Trophoblast cell (in vitro differentiated cells and primary cell): ENCODE results near the gene NCR3LG1. TPM values are rescaled to one million over a fixed set of nuclear protein-coding genes. Genes with fewer than 3 reads are reported as not detected.

Experiments
- DNase-seq, 2 donors: peaks; one replicate each; pipeline ENCODE4 v3.0.0-alpha.2; 2016
- H2AFZ ChIP-seq: 2 replicates; pipeline ENCODE4 v1.6.1; 2013; ENCODE audit warnings: low read length, moderate library complexity, mild to moderate bottlenecking; ENCODE audit not compliant: insufficient read depth, poor library complexity
- H2AK5ac ChIP-seq: 2 replicates; pipeline ENCODE4 v1.6.1; 2013; ENCODE audit warnings: mild to moderate bottlenecking, low read length
- H2BK120ac ChIP-seq: 2 replicates; pipeline ENCODE4 v1.6.1; 2013; ENCODE audit warnings: low read length, mild to moderate bottlenecking, moderate library complexity; ENCODE audit not compliant: insufficient read depth, poor library complexity
- H2BK12ac ChIP-seq: 2 replicates; pipeline ENCODE4 v1.6.1; 2013; ENCODE audit warnings: mild to moderate bottlenecking, low read length, moderate library complexity
- H2BK5ac ChIP-seq: 2 replicates; pipeline ENCODE4 v1.6.1; 2013; ENCODE audit warnings: low read length, low read depth, moderate library complexity, mild to moderate bottlenecking; ENCODE audit not compliant: poor library complexity
- H3K14ac ChIP-seq: 2 replicates; pipeline ENCODE4 v1.6.1; 2013; ENCODE audit warnings: mild to moderate bottlenecking, low read length
- H3K18ac ChIP-seq: 2 replicates; pipeline ENCODE4 v1.6.1; 2013; ENCODE audit warnings: mild to moderate bottlenecking, low read length
- H3K23ac ChIP-seq: 2 replicates; pipeline ENCODE4 v1.6.1; 2013; ENCODE audit warnings: low read length
- H3K27ac ChIP-seq: 2 replicates; pipeline ENCODE4 v1.5.1; 2013; ENCODE audit warnings: low read depth, mild to moderate bottlenecking, inconsistent platforms, low read length, moderate library complexity
- H3K27me3 ChIP-seq: 2 replicates; pipeline ENCODE4 v1.6.1; 2013; ENCODE audit warnings: inconsistent platforms, mild to moderate bottlenecking, low read length, moderate library complexity; ENCODE audit not compliant: insufficient read depth
- H3K36me3 ChIP-seq, 2 experiments: 1 replicate in 1 of 2; 2 replicates in 1 of 2; pipeline ENCODE4 v1.6.1; 2013; ENCODE audit warnings: low read length in 2 of 2, mild to moderate bottlenecking in 2 of 2, moderate library complexity in 1 of 2; ENCODE audit not compliant: insufficient read depth in 2 of 2, control insufficient read depth in 1 of 2
- H3K4ac ChIP-seq: 2 replicates; pipeline ENCODE4 v1.6.1; 2013; ENCODE audit warnings: low read depth, mild to moderate bottlenecking, low read length, moderate library complexity
- H3K4me1 ChIP-seq, 2 experiments: 1 replicate in 1 of 2; 2 replicates in 1 of 2; pipeline ENCODE4 v1.6.1; 2013; ENCODE audit warnings: low read length in 2 of 2, mild to moderate bottlenecking in 2 of 2, moderate library complexity in 1 of 2; ENCODE audit not compliant: insufficient read depth in 2 of 2, control insufficient read depth in 1 of 2
- H3K4me2 ChIP-seq: 2 replicates; pipeline ENCODE4 v1.6.1; 2013; ENCODE audit warnings: inconsistent platforms, mild to moderate bottlenecking, low read length, moderate library complexity
- H3K4me3 ChIP-seq: 2 replicates; pipeline ENCODE4 v1.5.1; 2013; ENCODE audit warnings: mild to moderate bottlenecking, low read depth, low read length, inconsistent platforms
- H3K79me1 ChIP-seq: one replicate; pipeline ENCODE4 v1.6.1; 2013; ENCODE audit warnings: low read length
- H3K79me2 ChIP-seq: 2 replicates; pipeline ENCODE4 v1.6.1; 2013; ENCODE audit warnings: low read length, mild to moderate bottlenecking; ENCODE audit not compliant: control insufficient read depth, insufficient read depth, poor library complexity
- H3K9ac ChIP-seq: 2 replicates; pipeline ENCODE4 v1.6.1; 2013; ENCODE audit warnings: mild to moderate bottlenecking, low read length
- H3K9me3 ChIP-seq: 2 replicates; pipeline ENCODE4 v1.6.1; 2013; ENCODE audit warnings: low read depth, mild to moderate bottlenecking, control low read depth, inconsistent platforms, low read length; ENCODE audit not compliant: insufficient read depth
- H4K12ac ChIP-seq: 2 replicates; pipeline ENCODE4 v1.6.1; 2013; ENCODE audit warnings: low read depth, mild to moderate bottlenecking, low read length, moderate library complexity
- H4K8ac ChIP-seq: 2 replicates; pipeline ENCODE4 v1.6.1; 2013; ENCODE audit warnings: low read depth, mild to moderate bottlenecking, low read length, moderate library complexity
- H4K91ac ChIP-seq: one replicate; pipeline ENCODE4 v1.6.1; 2013; ENCODE audit warnings: low read depth, mild to moderate bottlenecking, low read length, moderate library complexity
- WGBS: extraction: QIAGEN DNeasy Blood & Tissue Kit; methylation state at CpG from one replicate; pipeline ENCODE4 v1.1.7; 2013; ENCODE audit warnings: missing lambda C conversion rate; ENCODE audit not compliant: insufficient read length, insufficient coverage; ENCODE audit errors: extremely low coverage; 5-methylcytosine and 5-hydroxymethylcytosine counted together
- polyA plus RNA-seq: library from polyadenylated mRNA; stranded (reverse); fragments of 200-250 nt; gene quantifications from 2 replicates; pipeline ENCODE4 v1.2.3, GENCODE V29; 2013

Gene NCR3LG1
- polyA plus RNA-seq, result 0.47 and 0.55 TPM in 2 replicates

GRCh38 chr11:17351510-17352176 lies at the start of gene NCR3LG1:
Gene NCR3LG1 (plus strand): TSS chr11:17351800. CDS start chr11:17351970, 170 bp downstream.
- Histone ChIP-seq H4K8ac (no peak within 1 kb of the TSS), H3K4me2 (peak within 1 kb of the TSS; percentile 74), H3K4me1 (peaks cover 5 to 9% of the 10 kb centered on the region in 2 experiments), H3K9me3 (no peaks in the 10 kb centered on the region), H3K4ac (no peak within 1 kb of the TSS), H4K12ac (no peak within 1 kb of the TSS), H2BK5ac (no peak within 1 kb of the TSS), H3K18ac (no peak within 1 kb of the TSS), H3K27ac (no peak within 1 kb of the TSS), H3K9ac (no peak within 1 kb of the TSS), H2AFZ (peak within 1 kb of the TSS; percentile 89), H3K79me1 (peaks cover 5% of the 10 kb centered on the region), H3K36me3 (no peaks in the 10 kb centered on the region), H4K91ac (no peak within 1 kb of the TSS), H2BK12ac (no peak within 1 kb of the TSS), H2BK120ac (no peak within 1 kb of the TSS), H2AK5ac (no peak within 1 kb of the TSS), H3K23ac (no peak within 1 kb of the TSS), H3K4me3 (no peak within 1 kb of the TSS), H3K27me3 (peaks cover 25% of the 10 kb centered on the region), H3K79me2 (peaks cover 2% of the 10 kb centered on the region), H3K14ac (no peak within 1 kb of the TSS)
- WGBS, result no CpG with 5 or more reads among the region's 61 CpGs
- DNase-seq, result peak; percentile 76 to 78

GRCh38 chr11:17313349-17314231 lies 38.0 kb upstream of the NCR3LG1 start:
- no peak overlapping the region for H4K91ac ChIP-seq
- no peak overlapping the region for H3K9ac ChIP-seq
- H2AFZ ChIP-seq, result no peak overlapping the region
- H3K4me2 ChIP-seq, result no peak overlapping the region
- H3K4me1 ChIP-seq, result no peaks in the 10 kb centered on the region
- H3K79me2 ChIP-seq, result no peaks in the 10 kb centered on the region
- peaks cover 3 to 7% of the 10 kb centered on the region in 2 experiments for H3K36me3 ChIP-seq
- no peak overlapping the region for H3K4ac ChIP-seq
- no peak overlapping the region for H2BK120ac ChIP-seq
- H4K12ac ChIP-seq, result no peak overlapping the region
- no peak overlapping the region for H2BK12ac ChIP-seq
- no peak overlapping the region for H2BK5ac ChIP-seq
- no peaks in the 10 kb centered on the region for H3K79me1 ChIP-seq
- H3K9me3 ChIP-seq, result no peaks in the 10 kb centered on the region
- DNase-seq, result no peak
- H3K27me3 ChIP-seq, result no peaks in the 10 kb centered on the region
- no peak overlapping the region for H3K14ac ChIP-seq
- H4K8ac ChIP-seq, result no peak overlapping the region
- H3K18ac ChIP-seq, result no peak overlapping the region
- H3K23ac ChIP-seq, result no peak overlapping the region
- no peak overlapping the region for H3K27ac ChIP-seq
- no peak overlapping the region for H3K4me3 ChIP-seq
- H2AK5ac ChIP-seq, result no peak overlapping the region
- no CpG with 5 or more reads among the region's 8 CpGs for WGBS

- Histone ChIP-seq H3K23ac (no peak overlapping the region), H3K9me3 (no peaks in the 10 kb centered on the region), H2AK5ac (no peak overlapping the region), H3K27ac (no peak overlapping the region), H3K4me1 (no peaks in the 10 kb centered on the region), H3K18ac (no peak overlapping the region), H4K12ac (no peak overlapping the region), H3K14ac (no peak overlapping the region), H3K79me1 (no peaks in the 10 kb centered on the region), H3K4me2 (no peak overlapping the region), H2AFZ (no peak overlapping the region), H2BK5ac (no peak overlapping the region), H4K91ac (no peak overlapping the region), H2BK12ac (no peak overlapping the region), H4K8ac (no peak overlapping the region), H2BK120ac (no peak overlapping the region), H3K9ac (no peak overlapping the region), H3K79me2 (no peaks in the 10 kb centered on the region), H3K4me3 (no peak overlapping the region), H3K27me3 (no peaks in the 10 kb centered on the region), H3K36me3 (peaks cover 3 to 6% of the 10 kb centered on the region in 2 experiments), H3K4ac (no peak overlapping the region)
- WGBS, result no CpG with 5 or more reads among the region's 1 CpG
- DNase-seq, result no peak
These were observed 37.4 kb upstream of the NCR3LG1 start for GRCh38 chr11:17314232-17314547.

- no peak overlapping the region for H3K23ac ChIP-seq
- H4K12ac ChIP-seq, result no peak overlapping the region
- H2BK12ac ChIP-seq, result no peak overlapping the region
- H4K8ac ChIP-seq, result no peak overlapping the region
- H3K27me3 ChIP-seq, result no peaks in the 10 kb centered on the region
- no peaks in the 10 kb centered on the region for H3K9me3 ChIP-seq
- H2AK5ac ChIP-seq, result no peak overlapping the region
- no peak overlapping the region for H4K91ac ChIP-seq
- H3K4me3 ChIP-seq, result no peak overlapping the region
- H3K79me1 ChIP-seq, result no peaks in the 10 kb centered on the region
- no peak overlapping the region for H3K4me2 ChIP-seq
- no peak overlapping the region for H3K18ac ChIP-seq
- no peak overlapping the region for H2BK5ac ChIP-seq
- no peak overlapping the region for H3K27ac ChIP-seq
- peaks cover 3 to 6% of the 10 kb centered on the region in 2 experiments for H3K36me3 ChIP-seq
- no peak overlapping the region for H3K9ac ChIP-seq
- no peaks in the 10 kb centered on the region for H3K4me1 ChIP-seq
- DNase-seq, result no peak
- H3K14ac ChIP-seq, result no peak overlapping the region
- WGBS, result no CpG with 5 or more reads among the region's 1 CpG
- no peak overlapping the region for H2BK120ac ChIP-seq
- H3K79me2 ChIP-seq, result no peaks in the 10 kb centered on the region
- H2AFZ ChIP-seq, result no peak overlapping the region
- no peak overlapping the region for H3K4ac ChIP-seq
These were observed 36.6 kb upstream of the NCR3LG1 start for GRCh38 chr11:17314904-17315426.
